Osteoblast (primary cell): Measurements from ENCODE around the gene TMTC2. TPM values are rescaled to one million over a fixed set of nuclear protein-coding genes. Genes with fewer than 3 reads are reported as not detected.

Experiments
- DNase-seq: peaks from one replicate; pipeline ENCODE4 v3.0.0; 2011; ENCODE audit warnings: low spot score, mixed read lengths; ENCODE audit not compliant: insufficient read length; ENCODE audit errors: missing footprints
- H2AFZ ChIP-seq: 2 replicates; pipeline ENCODE4 v1.6.0; 2011; ENCODE audit warnings: mild to moderate bottlenecking, low read length
- H3K27ac ChIP-seq: 2 replicates; pipeline ENCODE4 v1.5.1; 2011; ENCODE audit warnings: mild to moderate bottlenecking, low read depth, low read length, moderate library complexity
- H3K27me3 ChIP-seq: 2 replicates; pipeline ENCODE4 v1.6.0; 2012; ENCODE audit warnings: mild to moderate bottlenecking, control low read depth, inconsistent platforms, low read length, moderate library complexity; ENCODE audit not compliant: insufficient read depth
- H3K36me3 ChIP-seq: 2 replicates; pipeline ENCODE4 v1.5.1; 2011; ENCODE audit warnings: mild to moderate bottlenecking, low read length, control low read depth, moderate library complexity; ENCODE audit not compliant: insufficient read depth
- H3K4me1 ChIP-seq: 2 replicates; pipeline ENCODE4 v1.5.1; 2011; ENCODE audit warnings: mild to moderate bottlenecking, low read length, control low read depth, moderate library complexity; ENCODE audit not compliant: insufficient read depth
- H3K4me2 ChIP-seq: 2 replicates; pipeline ENCODE4 v1.6.0; 2011; ENCODE audit warnings: mild to moderate bottlenecking, low read length; ENCODE audit not compliant: insufficient read depth
- H3K4me3 ChIP-seq: fragments of 200-600 bp; sonication (generic); 3 replicates; pipeline ENCODE4 v1.5.1; 2012; ENCODE audit warnings: mild to moderate bottlenecking, low read length, inconsistent platforms; ENCODE audit not compliant: insufficient read depth
- H3K79me2 ChIP-seq: 2 replicates; pipeline ENCODE4 v1.6.0; 2012; ENCODE audit warnings: mild to moderate bottlenecking, low read length, control low read depth, inconsistent platforms; ENCODE audit not compliant: insufficient read depth
- H3K9me3 ChIP-seq: 2 replicates; pipeline ENCODE4 v1.5.1; 2011; ENCODE audit warnings: low read depth, low read length, control low read depth
- H4K20me1 ChIP-seq: 2 replicates; pipeline ENCODE4 v1.6.0; 2012; ENCODE audit warnings: mild to moderate bottlenecking, low read length, control low read depth; ENCODE audit not compliant: insufficient read depth
- CTCF ChIP-seq: IDR thresholded peaks from 2 replicates; pipeline ENCODE4 v1.5.1; 2011; ENCODE audit warnings: mild to moderate bottlenecking, low read depth, low read length, moderate library complexity; ENCODE audit errors: extremely low read depth
- total RNA-seq: library from RNA; depleted of rRNA; stranded (reverse); fragments of >200 nt; gene quantifications from 2 replicates; pipeline ENCODE4 v1.2.3, GENCODE V29; 2012

The TMTC2 gene
- total RNA-seq, 1 donor: 2.5 TPM

DNA sequence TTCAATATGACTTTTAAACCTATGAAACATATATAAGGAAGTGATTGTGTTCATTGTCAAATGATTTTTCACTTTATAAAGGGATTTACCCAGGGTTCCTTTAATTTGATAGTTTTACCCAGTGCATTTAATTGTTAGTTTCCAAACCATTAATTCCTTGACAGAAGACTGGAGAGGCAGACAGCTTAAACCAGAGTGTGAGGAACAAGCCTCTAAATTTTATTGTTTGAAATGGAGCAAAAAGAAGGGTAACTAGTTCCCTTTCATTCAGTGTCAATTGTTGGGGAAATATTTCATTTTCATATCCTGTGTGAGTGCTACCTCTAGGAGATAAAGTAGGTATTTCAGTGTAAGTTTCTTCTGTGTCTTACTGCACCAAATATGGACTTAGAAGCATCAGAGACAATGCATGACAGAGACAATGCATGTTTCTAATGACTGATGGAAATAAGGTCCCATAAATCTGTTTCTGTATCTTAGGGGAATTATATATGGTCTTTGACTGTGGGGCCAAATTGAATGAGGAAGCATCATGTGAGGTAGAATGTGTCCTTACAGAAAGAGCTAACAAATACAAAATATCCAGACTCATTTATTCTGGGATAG lies 120.5 kb downstream of the TMTC2 start:
- no peaks in the 10 kb centered on the region for H3K27me3 ChIP-seq
- no peak for TF ChIP-seq CTCF
- H3K27ac ChIP-seq: no peak overlapping the region
- H4K20me1 ChIP-seq: no peaks in the 10 kb centered on the region
- no peaks in the 10 kb centered on the region for H3K9me3 ChIP-seq
- H3K4me2 ChIP-seq: no peak overlapping the region
- no peaks in the 10 kb centered on the region for H3K36me3 ChIP-seq
- H3K4me3 ChIP-seq: no peak overlapping the region
- H3K4me1 ChIP-seq: no peaks in the 10 kb centered on the region
- no peaks in the 10 kb centered on the region for H3K79me2 ChIP-seq
- DNase-seq: no peak
- H2AFZ ChIP-seq: no peak overlapping the region

GRCh38 chr12:82810568-82810967 lies 123.9 kb downstream of the TMTC2 start:
- H3K36me3 ChIP-seq: no peaks in the 10 kb centered on the region
- H3K79me2 ChIP-seq: no peaks in the 10 kb centered on the region
- H4K20me1 ChIP-seq: no peaks in the 10 kb centered on the region
- no peak overlapping the region for H3K4me3 ChIP-seq
- no peaks in the 10 kb centered on the region for H3K9me3 ChIP-seq
- no peak overlapping the region for H3K27ac ChIP-seq
- H3K4me2 ChIP-seq: no peak overlapping the region
- DNase-seq: no peak
- no peak overlapping the region for H2AFZ ChIP-seq
- no peaks in the 10 kb centered on the region for H3K4me1 ChIP-seq
- H3K27me3 ChIP-seq: no peaks in the 10 kb centered on the region
- no peak for TF ChIP-seq CTCF

DNA sequence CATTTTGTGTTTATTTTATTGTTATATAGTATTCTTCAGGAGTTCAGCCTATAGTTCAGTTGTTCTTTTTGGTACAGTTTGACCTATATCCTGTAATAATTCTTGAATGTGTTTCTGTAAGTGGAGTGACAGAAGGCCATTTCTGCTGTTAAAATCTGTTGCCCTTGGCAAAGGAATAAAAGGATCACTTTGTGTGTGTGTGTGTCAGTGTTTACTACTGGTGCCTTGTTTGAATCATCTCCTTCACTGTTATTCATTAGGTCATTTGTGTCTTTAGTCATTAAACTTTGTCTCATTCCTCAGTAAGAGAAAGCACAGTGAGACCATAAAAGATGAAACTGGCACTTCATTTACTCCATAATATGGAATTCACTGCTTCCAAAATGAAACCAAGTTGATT lies 130.7 kb downstream of the TMTC2 start:
- DNase-seq: no peak
- no peak overlapping the region for H3K4me2 ChIP-seq
- no peak overlapping the region for H2AFZ ChIP-seq
- TF ChIP-seq CTCF: no peak
- H3K4me1 ChIP-seq: no peaks in the 10 kb centered on the region
- H3K9me3 ChIP-seq: no peaks in the 10 kb centered on the region
- no peaks in the 10 kb centered on the region for H3K36me3 ChIP-seq
- H3K27me3 ChIP-seq: no peaks in the 10 kb centered on the region
- no peaks in the 10 kb centered on the region for H4K20me1 ChIP-seq
- H3K27ac ChIP-seq: no peak overlapping the region
- H3K4me3 ChIP-seq: no peak overlapping the region
- H3K79me2 ChIP-seq: no peaks in the 10 kb centered on the region

DNA sequence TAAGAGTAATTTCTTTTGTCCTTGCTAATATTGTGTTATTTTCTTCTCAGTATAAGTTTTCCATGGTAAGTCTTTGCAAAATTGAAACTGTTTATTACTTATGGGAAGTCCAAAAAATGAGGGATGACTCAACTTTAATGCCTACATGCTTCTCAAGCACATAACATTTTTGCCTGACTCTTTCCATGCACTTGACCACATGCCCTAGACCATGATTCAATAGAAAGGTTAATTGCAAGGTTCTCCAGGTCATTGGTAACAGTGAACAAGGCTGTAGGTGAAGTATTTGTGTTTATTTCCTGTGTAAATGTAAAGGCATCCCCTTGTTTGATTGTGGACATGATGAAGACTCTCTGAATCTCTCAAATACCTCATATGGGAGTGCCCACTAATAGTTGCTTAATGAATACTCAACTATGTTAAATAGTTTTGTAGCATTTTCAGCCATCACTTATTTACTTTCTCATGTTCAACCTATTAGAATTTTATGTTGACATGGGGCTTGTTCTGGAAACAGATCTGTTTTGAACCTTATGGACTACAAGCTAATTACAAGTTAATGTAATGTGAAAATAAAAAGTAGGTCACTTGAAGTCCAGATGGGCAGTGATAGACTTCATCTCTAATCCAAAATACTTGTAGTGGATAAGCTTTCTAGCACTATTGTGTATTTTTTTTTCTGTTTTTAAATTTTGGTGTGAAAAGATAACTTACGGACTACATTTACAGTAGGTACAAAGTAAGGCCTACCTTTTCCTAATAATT lies 131.7 kb downstream of the TMTC2 start:
- Histone ChIP-seq H3K4me3 (no peak overlapping the region), H3K27me3 (no peaks in the 10 kb centered on the region), H4K20me1 (no peaks in the 10 kb centered on the region), H3K4me1 (no peaks in the 10 kb centered on the region), H3K79me2 (no peaks in the 10 kb centered on the region), H3K4me2 (no peak overlapping the region), H3K27ac (no peak overlapping the region), H3K9me3 (no peaks in the 10 kb centered on the region), H3K36me3 (no peaks in the 10 kb centered on the region), H2AFZ (no peak overlapping the region)
- TF ChIP-seq CTCF: no peak
- DNase-seq: no peak
